NCI-H345 (cell line): ENCODE measurements around the gene MPG.

Experiments used
- DNase-seq: peaks from one replicate; lab custom pipeline; 2025; lab: John Stamatoyannopoulos, UW

Gene MPG

GRCh38 chr16:66309-67182 lies 11.5 kb upstream of the MPG start:
- no peak for DNase-seq

GRCh38 chr16:67183-67791 lies 10.7 kb upstream of the MPG start:
- DNase-seq: peak; percentile 74

GRCh38 chr16:67884-68789 lies 9.9 kb upstream of the MPG start:
- DNase-seq: no peak

GRCh38 chr16:69181-69580 lies 8.8 kb upstream of the MPG start:
- DNase-seq: no peak

- DNase-seq: no peak
Measured at GRCh38 chr16:71210-71539, 6.8 kb upstream of the MPG start.

- no peak for DNase-seq
Measured at GRCh38 chr16:71540-72401, 6.3 kb upstream of the MPG start.

GRCh38 chr16:72561-73548 lies 5.2 kb upstream of the MPG start, which contains the start of gene RHBDF1:
Gene RHBDF1, minus strand, starts transcription at chr16:72631. Its CDS starts 7,616 bp downstream, at chr16:65015.
- no peak for DNase-seq

GRCh38 chr16:74051-74746 lies 3.8 kb upstream of the MPG start:
- DNase-seq: no peak

- no peak for DNase-seq
Measured at GRCh38 chr16:74747-75334, 3.2 kb upstream of the MPG start.

- no peak for DNase-seq
Measured at GRCh38 chr16:75580-76501, 2.2 kb upstream of the MPG start.

- DNase-seq: peak; percentile 32
Measured at GRCh38 chr16:76535-77272, 1.3 kb upstream of the MPG start.

GRCh38 chr16:77273-77806 lies 685 bp upstream of the MPG start:
- peak; percentile 40 for DNase-seq

- DNase-seq: no peak
Measured at GRCh38 chr16:78444-79150, 572 bp downstream of the MPG start.

- no peak for DNase-seq
Measured at GRCh38 chr16:79151-80054, 1.4 kb downstream of the MPG start.

GRCh38 chr16:83060-83603 lies 5.1 kb downstream of the MPG start:
- DNase-seq: no peak
